C1 segment of cervical spinal cord (tissue), 14 donors: ENCODE data around the gene GALNT10.
"Not testable (repeated sequence)": the region's sequence is repeated elsewhere in the genome, so short reads cannot be mapped to it uniquely, and the experiment has no call there.

Experiments used
- DNase-seq, 14 donors: peaks; one replicate each; lab custom pipeline; 2025; lab: John Stamatoyannopoulos, UW

Gene GALNT10

GRCh38 chr5:154190595-154191304, at the start of gene GALNT10:
TSS of gene GALNT10 (plus strand) at chr5:154190733. CDS start at chr5:154190867, 134 bp downstream.
- DNase-seq, result peak in 12 of 14 donors; percentile 40 to 90 (median 70)

- peak in 1 of 14 donors; percentile 69 for DNase-seq
These were observed 48.8 kb upstream of the GALNT10 start for GRCh38 chr5:154141745-154142221.

GRCh38 chr5:154143211-154143641, 47.3 kb upstream of the GALNT10 start:
- DNase-seq, result no peak

GRCh38 chr5:154145268-154145667, 45.3 kb upstream of the GALNT10 start:
- DNase-seq, result no peak

GRCh38 chr5:154146409-154146808, 44.1 kb upstream of the GALNT10 start:
- peak in 1 of 14 donors; percentile 12 for DNase-seq

- no peak for DNase-seq
These were observed 42.9 kb upstream of the GALNT10 start for GRCh38 chr5:154147666-154148065.

- DNase-seq, result not testable (repeated sequence)
These were observed 40.1 kb upstream of the GALNT10 start for GRCh38 chr5:154150471-154150870.

GRCh38 chr5:154157483-154158378, 32.8 kb upstream of the GALNT10 start:
- DNase-seq, result no peak

GRCh38 chr5:154158379-154158737, 32.2 kb upstream of the GALNT10 start:
- no peak for DNase-seq

GRCh38 chr5:154159343-154159742, 31.2 kb upstream of the GALNT10 start:
- DNase-seq, result no peak

GRCh38 chr5:154162539-154163151, 27.9 kb upstream of the GALNT10 start:
- no peak for DNase-seq

GRCh38 chr5:154163327-154164248, 26.9 kb upstream of the GALNT10 start:
- no peak for DNase-seq

- no peak for DNase-seq
These were observed 26.3 kb upstream of the GALNT10 start for GRCh38 chr5:154164249-154164581.

GRCh38 chr5:154165886-154166285, 24.6 kb upstream of the GALNT10 start:
- no peak for DNase-seq

- no peak for DNase-seq
These were observed 23.4 kb upstream of the GALNT10 start for GRCh38 chr5:154166901-154167791.

GRCh38 chr5:154168395-154168794, 22.1 kb upstream of the GALNT10 start:
- peak in 1 of 14 donors; percentile 24 for DNase-seq

- DNase-seq, result no peak
These were observed 17.7 kb upstream of the GALNT10 start for GRCh38 chr5:154172785-154173184.

GRCh38 chr5:154174091-154174490, 16.4 kb upstream of the GALNT10 start:
- no peak for DNase-seq

GRCh38 chr5:154176181-154176580, 14.4 kb upstream of the GALNT10 start:
- no peak for DNase-seq

GRCh38 chr5:154178661-154179060, 11.9 kb upstream of the GALNT10 start:
- no peak for DNase-seq
